HepG2 (cell line): ENCODE measurements around the gene RABGAP1. TPM values are rescaled to one million over a fixed set of nuclear protein-coding genes. Genes with fewer than 3 reads are reported as not detected.

Experiments
- ARNT2 ChIP-seq: sonication (generic); formaldehyde crosslinking; IDR thresholded peaks from 2 replicates; pipeline ENCODE4 v1.8.0; 2022; ENCODE audit warnings: mild to moderate bottlenecking, low read depth, missing genetic modification reagents, moderate library complexity
- DR1 ChIP-seq: sonication (generic); formaldehyde crosslinking; IDR thresholded peaks from 2 replicates; pipeline ENCODE4 v1.8.0; 2021; ENCODE audit warnings: mild to moderate bottlenecking, missing genetic modification reagents, inconsistent platforms
- GABPB1 ChIP-seq: IDR thresholded peaks from 2 replicates; pipeline ENCODE4 v1.6.1; 2016; ENCODE audit warnings: mild to moderate bottlenecking, missing genetic modification reagents, moderate library complexity, missing compliant biosample characterization
- KLF11 ChIP-seq: IDR thresholded peaks from 2 replicates; pipeline ENCODE4 v1.6.1; 2016; ENCODE audit warnings: missing compliant biosample characterization
- MXD4 ChIP-seq: IDR thresholded peaks from 2 replicates; pipeline ENCODE4 v1.6.1; 2016; ENCODE audit warnings: mild to moderate bottlenecking, missing biosample characterization, missing genetic modification reagents
- NRL ChIP-seq: sonication (generic); formaldehyde crosslinking; IDR thresholded peaks from 2 replicates; pipeline ENCODE4 v1.5.0; 2020; ENCODE audit warnings: missing genetic modification reagents, mild to moderate bottlenecking, moderate library complexity, borderline replicate concordance
- PAF1 ChIP-seq: IDR thresholded peaks from 2 replicates; pipeline ENCODE4 v1.6.1; 2016; ENCODE audit warnings: missing genetic modification reagents, missing compliant biosample characterization
- PHB2 ChIP-seq: fragments of 450-650 bp; IDR thresholded peaks from 2 replicates; pipeline ENCODE4 v1.6.1; 2018; ENCODE audit not compliant: partially characterized antibody
- PHF20 ChIP-seq: sonication (generic); formaldehyde crosslinking; IDR thresholded peaks from 2 replicates; pipeline ENCODE4 v1.5.0; 2020; ENCODE audit warnings: mild to moderate bottlenecking, missing genetic modification reagents
- PHF21A ChIP-seq: sonication (generic); formaldehyde crosslinking; IDR thresholded peaks from 2 replicates; pipeline ENCODE4 v1.5.0; 2020; ENCODE audit warnings: mild to moderate bottlenecking, missing genetic modification reagents
- RBM22 ChIP-seq: fragments of 200-400 bp; formaldehyde crosslinking; optimal IDR thresholded peaks from 2 replicates; pipeline ENCODE3; 2017; ENCODE audit warnings: mild to moderate bottlenecking, low read length, moderate library complexity
- SMARCC2 ChIP-seq: fragments of 450-650 bp; IDR thresholded peaks from 2 replicates; pipeline ENCODE4 v1.6.1; 2017; ENCODE audit warnings: antibody characterized with exemption, mild to moderate bottlenecking
- USF2 ChIP-seq, 2 experiments: sonication (generic) in 1 of 2; formaldehyde crosslinking in 1 of 2; IDR thresholded peaks; 2 replicates each; pipeline versions ENCODE4 v1.5.1 to v1.6.1; 2011 to 2020; ENCODE audit warnings: borderline replicate concordance in 1 of 2, low read depth in 1 of 2, low read length in 1 of 2, mild to moderate bottlenecking in 1 of 2, missing genetic modification reagents in 1 of 2, moderate library complexity in 1 of 2
- ZBTB10 ChIP-seq: sonication (generic); formaldehyde crosslinking; IDR thresholded peaks from 2 replicates; pipeline ENCODE4 v1.4.0; 2020; ENCODE audit warnings: missing genetic modification reagents, borderline replicate concordance
- ZBTB42 ChIP-seq: sonication (generic); formaldehyde crosslinking; IDR thresholded peaks from 2 replicates; pipeline ENCODE4 v1.5.0; 2020; ENCODE audit warnings: mild to moderate bottlenecking, missing genetic modification reagents
- ZNF256 ChIP-seq: sonication (generic); formaldehyde crosslinking; conservative IDR thresholded peaks from 2 replicates; pipeline ENCODE4 v1.4.0; 2020; ENCODE audit warnings: missing genetic modification reagents
- ZNF30 ChIP-seq: sonication (generic); formaldehyde crosslinking; IDR thresholded peaks from 2 replicates; pipeline ENCODE4 v1.5.0; 2020; ENCODE audit warnings: mild to moderate bottlenecking, missing genetic modification reagents
- ZSCAN25 ChIP-seq: sonication (generic); formaldehyde crosslinking; IDR thresholded peaks from 2 replicates; pipeline ENCODE4 v1.8.0; 2022; ENCODE audit warnings: mild to moderate bottlenecking, missing genetic modification reagents
- polyA plus RNA-seq, 8 experiments: library from polyadenylated mRNA; depleted of rRNA in 3 of 8; stranded (reverse) in 7 of 8; unstranded in 1 of 8; fragments of >200 nt; fragmentation: Illumina TruSeq in 4 of 8; extraction: Trizol in 4 of 8; gene quantifications; 2 replicates each; pipeline versions ENCODE4 v1.2.1 to v1.2.3, GENCODE V29; 2011 to 2016; ENCODE audit warnings: low read depth in 4 of 8, missing spikeins in 1 of 8, mixed read lengths in 1 of 8; ENCODE audit not compliant: insufficient read depth in 1 of 8
- total RNA-seq, 5 experiments: library from RNA; depleted of rRNA; stranded (reverse); fragments of >200 nt; fragmentation: Illumina TruSeq; extraction: Trizol; gene quantifications; 2 replicates each; pipeline ENCODE4 v1.2.3, GENCODE V29; 2016; ENCODE audit warnings: low read depth in 1 of 5
- TF ChIP-seq, protein P1 (sequence below): sonication (generic); formaldehyde crosslinking; IDR thresholded peaks from 2 replicates; pipeline ENCODE4 v1.5.0; 2020; ENCODE audit warnings: mild to moderate bottlenecking, missing genetic modification reagents
- TF ChIP-seq, protein P2 (sequence below): IDR thresholded peaks from 2 replicates; pipeline ENCODE4 v1.4.0; 2020; ENCODE audit warnings: mild to moderate bottlenecking, missing genetic modification reagents

RABGAP1 gene
- total and polyA plus RNA-seq, 2 of the 13 experiments (the other 11 are each of a cell fraction or from before 2014, with no cell fraction given), result 19.1 to 19.3 TPM

DNA sequence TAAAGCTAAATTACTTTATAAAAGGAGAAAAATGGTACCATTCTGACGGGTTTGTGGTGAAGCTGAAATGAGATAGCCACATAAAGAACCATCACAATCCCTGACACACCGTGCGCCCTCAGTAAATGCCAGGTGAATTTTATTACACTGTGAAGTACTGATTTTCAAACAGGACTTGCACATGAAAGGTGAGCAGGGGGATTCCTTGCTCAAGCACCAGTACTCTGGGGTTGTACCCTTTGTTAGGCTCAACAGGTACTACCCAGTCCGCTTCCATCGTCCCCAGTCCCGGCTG, 419 bp upstream of the RABGAP1 start (continued):
- TF ChIP-seq USF2 (IDR thresholded peaks at IDR 0.05; ENCODE audit: low read depth, low read length), result no peak
- TF ChIP-seq USF2 (CRISPR knock-in tag; IDR thresholded peaks at IDR 0.05; ENCODE audit: borderline replicate concordance), result no peak
- TF ChIP-seq, protein P1, sequence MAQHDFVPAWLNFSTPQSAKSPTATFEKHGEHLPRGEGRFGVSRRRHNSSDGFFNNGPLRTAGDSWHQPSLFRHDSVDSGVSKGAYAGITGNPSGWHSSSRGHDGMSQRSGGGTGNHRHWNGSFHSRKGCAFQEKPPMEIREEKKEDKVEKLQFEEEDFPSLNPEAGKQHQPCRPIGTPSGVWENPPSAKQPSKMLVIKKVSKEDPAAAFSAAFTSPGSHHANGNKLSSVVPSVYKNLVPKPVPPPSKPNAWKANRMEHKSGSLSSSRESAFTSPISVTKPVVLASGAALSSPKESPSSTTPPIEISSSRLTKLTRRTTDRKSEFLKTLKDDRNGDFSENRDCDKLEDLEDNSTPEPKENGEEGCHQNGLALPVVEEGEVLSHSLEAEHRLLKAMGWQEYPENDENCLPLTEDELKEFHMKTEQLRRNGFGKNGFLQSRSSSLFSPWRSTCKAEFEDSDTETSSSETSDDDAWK, result no peak
- no peak for TF ChIP-seq PHB2
- TF ChIP-seq RBM22, result peak; percentile 64
- no peak for TF ChIP-seq PAF1 (CRISPR knock-in tag)
- TF ChIP-seq GABPB1 (CRISPR knock-in tag), result no peak
- no peak for TF ChIP-seq KLF11 (CRISPR knock-in tag)
- TF ChIP-seq, protein P2, sequence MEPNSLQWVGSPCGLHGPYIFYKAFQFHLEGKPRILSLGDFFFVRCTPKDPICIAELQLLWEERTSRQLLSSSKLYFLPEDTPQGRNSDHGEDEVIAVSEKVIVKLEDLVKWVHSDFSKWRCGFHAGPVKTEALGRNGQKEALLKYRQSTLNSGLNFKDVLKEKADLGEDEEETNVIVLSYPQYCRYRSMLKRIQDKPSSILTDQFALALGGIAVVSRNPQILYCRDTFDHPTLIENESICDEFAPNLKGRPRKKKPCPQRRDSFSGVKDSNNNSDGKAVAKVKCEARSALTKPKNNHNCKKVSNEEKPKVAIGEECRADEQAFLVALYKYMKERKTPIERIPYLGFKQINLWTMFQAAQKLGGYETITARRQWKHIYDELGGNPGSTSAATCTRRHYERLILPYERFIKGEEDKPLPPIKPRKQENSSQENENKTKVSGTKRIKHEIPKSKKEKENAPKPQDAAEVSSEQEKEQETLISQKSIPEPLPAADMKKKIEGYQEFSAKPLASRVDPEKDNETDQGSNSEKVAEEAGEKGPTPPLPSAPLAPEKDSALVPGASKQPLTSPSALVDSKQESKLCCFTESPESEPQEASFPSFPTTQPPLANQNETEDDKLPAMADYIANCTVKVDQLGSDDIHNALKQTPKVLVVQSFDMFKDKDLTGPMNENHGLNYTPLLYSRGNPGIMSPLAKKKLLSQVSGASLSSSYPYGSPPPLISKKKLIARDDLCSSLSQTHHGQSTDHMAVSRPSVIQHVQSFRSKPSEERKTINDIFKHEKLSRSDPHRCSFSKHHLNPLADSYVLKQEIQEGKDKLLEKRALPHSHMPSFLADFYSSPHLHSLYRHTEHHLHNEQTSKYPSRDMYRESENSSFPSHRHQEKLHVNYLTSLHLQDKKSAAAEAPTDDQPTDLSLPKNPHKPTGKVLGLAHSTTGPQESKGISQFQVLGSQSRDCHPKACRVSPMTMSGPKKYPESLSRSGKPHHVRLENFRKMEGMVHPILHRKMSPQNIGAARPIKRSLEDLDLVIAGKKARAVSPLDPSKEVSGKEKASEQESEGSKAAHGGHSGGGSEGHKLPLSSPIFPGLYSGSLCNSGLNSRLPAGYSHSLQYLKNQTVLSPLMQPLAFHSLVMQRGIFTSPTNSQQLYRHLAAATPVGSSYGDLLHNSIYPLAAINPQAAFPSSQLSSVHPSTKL, result no peak
- TF ChIP-seq ARNT2 (CRISPR knock-in tag), result peak; percentile 11; the same call in 1 of the 2 replicates
- no peak for TF ChIP-seq ZBTB42
- no peak for TF ChIP-seq SMARCC2
- TF ChIP-seq PHF21A, result 0 out of 2 replicates have a peak, but pooled peaks have one; percentile 19
- 0 out of 2 replicates have a peak, but pooled peaks have one; percentile 13 for TF ChIP-seq DR1
- no peak for TF ChIP-seq ZNF30 (CRISPR knock-in tag)
- TF ChIP-seq NRL, result no peak
- TF ChIP-seq ZNF256 (CRISPR knock-in tag), result no peak
- TF ChIP-seq ZBTB10, result no peak
- 0 out of 2 replicates have a peak, but pooled peaks have one; percentile 13 for TF ChIP-seq PHF20 (CRISPR knock-in tag)
- no peak for TF ChIP-seq MXD4
- no peak for TF ChIP-seq ZSCAN25
